Measurements from ENCODE around the gene PRIMPOL.
"Not testable (repeated sequence)": the region's sequence is repeated elsewhere in the genome, so short reads cannot be mapped to it uniquely, and the experiment has no call there.

Gene PRIMPOL, protein sequence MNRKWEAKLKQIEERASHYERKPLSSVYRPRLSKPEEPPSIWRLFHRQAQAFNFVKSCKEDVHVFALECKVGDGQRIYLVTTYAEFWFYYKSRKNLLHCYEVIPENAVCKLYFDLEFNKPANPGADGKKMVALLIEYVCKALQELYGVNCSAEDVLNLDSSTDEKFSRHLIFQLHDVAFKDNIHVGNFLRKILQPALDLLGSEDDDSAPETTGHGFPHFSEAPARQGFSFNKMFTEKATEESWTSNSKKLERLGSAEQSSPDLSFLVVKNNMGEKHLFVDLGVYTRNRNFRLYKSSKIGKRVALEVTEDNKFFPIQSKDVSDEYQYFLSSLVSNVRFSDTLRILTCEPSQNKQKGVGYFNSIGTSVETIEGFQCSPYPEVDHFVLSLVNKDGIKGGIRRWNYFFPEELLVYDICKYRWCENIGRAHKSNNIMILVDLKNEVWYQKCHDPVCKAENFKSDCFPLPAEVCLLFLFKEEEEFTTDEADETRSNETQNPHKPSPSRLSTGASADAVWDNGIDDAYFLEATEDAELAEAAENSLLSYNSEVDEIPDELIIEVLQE
- 14.5 to 19.9 (median 16.9) reads per million in 4 experiments for total RNA-seq

DNA sequence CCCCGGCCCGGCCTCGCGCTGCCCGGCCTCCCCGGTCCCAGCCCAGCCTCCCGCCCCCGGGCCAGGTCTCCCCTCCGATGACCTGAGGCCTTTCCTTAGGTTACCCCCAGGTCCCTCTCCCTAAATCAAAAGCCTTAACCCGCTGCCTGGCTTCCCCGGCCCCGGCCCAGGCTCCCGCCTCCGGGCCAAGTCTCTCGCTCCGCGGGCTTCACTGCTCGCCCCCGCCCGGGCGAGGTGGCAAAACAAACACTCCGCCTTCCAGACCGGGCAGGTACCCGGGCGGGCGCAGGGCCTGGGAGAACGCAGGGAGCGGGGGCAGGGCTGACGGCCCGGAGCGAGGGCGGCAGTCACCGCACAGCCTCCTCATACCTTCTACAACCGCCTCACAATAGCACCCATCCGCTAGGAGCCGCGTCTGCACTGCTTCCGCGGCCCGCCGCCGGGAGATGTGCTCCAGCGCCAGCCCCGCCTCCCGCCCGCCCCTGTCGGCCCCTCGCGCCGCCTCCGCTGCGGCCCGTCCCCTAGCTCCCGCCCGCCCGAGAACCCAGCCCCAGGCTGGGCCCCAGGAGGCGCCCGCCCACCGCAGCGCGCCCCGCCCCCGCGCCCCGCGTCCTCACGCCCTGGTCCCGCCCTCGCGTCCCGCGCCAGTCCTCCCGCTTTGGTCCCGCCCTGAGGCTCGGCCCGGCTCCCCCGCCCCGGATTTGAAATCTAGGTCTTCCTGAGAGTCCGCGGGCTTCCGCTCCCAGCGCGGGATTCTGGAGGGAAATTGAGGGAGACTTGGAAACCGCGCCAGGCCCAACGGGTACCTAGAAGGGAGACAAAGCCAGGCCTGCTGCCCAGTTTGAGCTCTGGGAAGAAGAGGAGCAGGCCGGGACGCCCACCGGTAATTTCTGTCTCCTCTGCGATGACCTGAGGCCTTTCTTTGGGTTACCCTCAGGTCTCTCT lies at the start of gene PRIMPOL, which contains the start of gene CASP3:
PRIMPOL (plus strand) TSS at position 713 of the 945 bp plus-strand sequence. CDS start 7,403 bp downstream, outside the sequence.
CASP3 (minus strand) TSS at position 422 of the 945 bp plus-strand sequence. CDS start 10,994 bp downstream, outside the sequence.
- peak; percentile 94 for DNase-seq

DNA sequence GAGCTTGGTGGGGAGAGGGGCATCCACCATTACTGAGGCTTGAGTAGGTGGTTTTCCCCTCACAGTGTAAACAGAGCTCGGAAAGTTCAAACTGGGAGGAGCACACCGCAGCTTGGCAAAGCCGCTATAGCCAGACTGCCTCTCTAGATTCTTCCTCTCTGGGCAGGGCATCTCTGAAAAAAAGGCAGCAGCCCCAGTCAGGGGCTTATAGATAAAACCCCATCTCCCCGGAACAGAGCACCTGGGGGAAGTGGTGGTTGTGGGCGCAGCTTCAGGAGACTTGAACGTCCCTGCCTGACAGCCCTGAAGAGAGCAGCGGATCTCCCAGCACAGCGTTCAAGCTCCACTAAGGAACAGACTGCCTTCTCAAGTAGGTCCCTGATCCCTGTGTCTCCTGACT lies 48.6 kb upstream of the PRIMPOL start:
- DNase-seq: not testable (repeated sequence)

DNA sequence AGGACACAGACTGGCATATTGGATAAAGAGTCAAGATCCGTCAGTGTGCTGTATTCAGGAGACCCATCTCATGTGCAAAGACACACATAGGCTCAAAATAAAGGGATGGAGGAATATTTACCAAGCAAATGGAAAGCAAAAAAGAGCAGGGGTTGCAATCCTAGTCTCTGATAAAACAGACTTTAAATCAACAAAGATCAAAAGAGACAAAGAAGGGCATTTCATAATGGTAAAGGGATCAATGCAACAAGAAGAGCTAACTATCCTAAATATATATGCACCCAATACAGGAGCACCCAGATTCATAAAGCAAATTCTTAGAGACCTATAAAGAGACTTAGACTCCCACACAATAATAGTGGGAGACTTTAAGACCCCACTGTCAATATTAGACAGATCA lies 46.7 kb upstream of the PRIMPOL start:
- DNase-seq: not testable (repeated sequence)

DNA sequence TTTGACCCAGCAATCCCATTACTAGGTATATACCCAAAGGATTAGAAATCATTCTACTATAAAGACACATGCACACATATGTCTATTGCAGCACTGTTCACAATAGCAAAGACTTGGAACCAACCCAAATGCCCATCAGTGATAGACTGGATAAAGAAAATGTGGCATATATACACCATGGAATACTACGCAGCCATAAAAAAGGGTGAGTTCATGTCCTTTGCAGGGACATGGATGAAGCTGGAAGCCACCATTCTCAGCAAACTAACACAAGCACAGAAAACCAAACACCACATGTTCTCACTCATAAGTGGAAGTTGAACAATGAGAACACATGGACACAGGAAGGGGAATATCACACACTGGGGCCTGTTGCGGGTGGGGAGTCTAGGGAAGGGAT lies 42.1 kb upstream of the PRIMPOL start:
- not testable (repeated sequence) for DNase-seq

DNA sequence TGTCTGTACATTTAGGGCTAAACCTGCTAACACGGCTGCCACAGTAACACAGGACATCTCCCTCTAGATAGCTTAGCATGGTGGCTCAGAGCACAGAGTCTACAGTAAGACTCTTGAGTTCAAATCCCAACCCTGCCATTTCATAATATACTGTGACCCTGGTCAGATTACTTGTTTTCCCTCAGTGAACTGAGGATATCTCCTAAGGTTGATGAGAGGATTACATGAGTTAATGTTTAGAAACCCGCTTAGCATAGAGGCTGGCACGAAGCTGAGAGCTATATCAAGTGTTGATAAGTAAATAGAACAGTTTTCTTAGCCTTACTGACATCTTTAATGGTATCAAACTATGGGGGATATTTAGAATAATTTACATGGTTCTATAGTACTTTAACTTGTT lies 37.5 kb upstream of the PRIMPOL start:
- DNase-seq: no peak

DNA sequence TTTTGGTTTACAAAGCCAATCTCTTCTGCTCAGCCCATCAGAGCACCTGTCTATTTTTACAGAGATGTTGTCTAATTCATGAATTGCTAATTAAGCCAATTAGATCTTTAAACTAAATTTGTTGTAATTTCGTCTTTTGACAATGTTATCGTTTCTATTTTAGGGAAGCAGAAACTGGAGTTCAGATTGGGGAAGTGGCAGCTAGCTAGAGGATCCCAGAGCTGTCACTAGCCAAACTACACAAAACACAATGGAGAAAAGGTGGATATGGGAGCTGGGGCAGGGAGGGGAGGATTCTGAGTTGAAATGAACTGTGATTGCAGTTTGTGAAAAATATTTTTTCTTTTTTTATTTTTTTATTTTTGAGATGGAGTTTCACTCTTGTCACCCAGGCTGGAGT lies 36.1 kb upstream of the PRIMPOL start:
- no peak for DNase-seq

DNA sequence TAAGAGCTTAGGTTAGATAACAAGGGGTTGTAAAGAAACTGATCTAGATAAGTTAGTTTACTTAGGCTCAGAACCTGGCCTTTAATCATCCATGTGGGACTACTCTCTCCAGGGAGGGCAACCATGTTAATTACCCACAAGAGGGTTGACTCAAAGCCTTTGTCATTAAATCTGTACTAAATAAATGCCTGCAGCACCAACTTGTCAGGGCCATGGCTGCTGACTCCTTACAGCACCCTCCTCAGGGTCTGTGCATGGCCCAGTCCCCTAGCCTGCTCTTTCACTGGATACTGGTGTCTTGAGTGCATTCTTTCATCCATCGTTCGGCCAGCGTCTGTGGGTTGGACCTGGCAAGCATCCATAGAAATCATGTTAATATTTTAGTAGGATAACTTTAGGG lies 35.0 kb upstream of the PRIMPOL start:
- no peak for DNase-seq

DNA sequence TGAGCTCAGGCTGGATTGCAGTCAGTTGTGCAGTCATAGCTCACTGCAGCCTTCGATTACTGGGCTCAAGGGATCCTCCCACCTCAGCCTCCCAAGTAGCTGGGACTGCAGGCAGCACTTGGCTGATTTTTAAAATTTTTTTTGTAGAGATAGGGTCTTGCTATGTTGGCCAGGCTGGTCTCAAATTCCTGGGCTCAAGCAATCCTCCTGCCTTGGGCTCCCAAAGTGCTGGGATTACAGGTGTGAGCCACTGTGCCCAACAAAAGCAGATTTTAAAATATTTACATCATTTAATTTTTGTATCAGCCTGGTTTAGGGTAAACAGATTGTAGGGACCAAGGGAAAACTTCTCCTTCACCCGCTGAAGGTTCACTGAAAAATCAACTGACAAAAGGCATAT lies 33.4 kb upstream of the PRIMPOL start:
- DNase-seq: not testable (repeated sequence)

DNA sequence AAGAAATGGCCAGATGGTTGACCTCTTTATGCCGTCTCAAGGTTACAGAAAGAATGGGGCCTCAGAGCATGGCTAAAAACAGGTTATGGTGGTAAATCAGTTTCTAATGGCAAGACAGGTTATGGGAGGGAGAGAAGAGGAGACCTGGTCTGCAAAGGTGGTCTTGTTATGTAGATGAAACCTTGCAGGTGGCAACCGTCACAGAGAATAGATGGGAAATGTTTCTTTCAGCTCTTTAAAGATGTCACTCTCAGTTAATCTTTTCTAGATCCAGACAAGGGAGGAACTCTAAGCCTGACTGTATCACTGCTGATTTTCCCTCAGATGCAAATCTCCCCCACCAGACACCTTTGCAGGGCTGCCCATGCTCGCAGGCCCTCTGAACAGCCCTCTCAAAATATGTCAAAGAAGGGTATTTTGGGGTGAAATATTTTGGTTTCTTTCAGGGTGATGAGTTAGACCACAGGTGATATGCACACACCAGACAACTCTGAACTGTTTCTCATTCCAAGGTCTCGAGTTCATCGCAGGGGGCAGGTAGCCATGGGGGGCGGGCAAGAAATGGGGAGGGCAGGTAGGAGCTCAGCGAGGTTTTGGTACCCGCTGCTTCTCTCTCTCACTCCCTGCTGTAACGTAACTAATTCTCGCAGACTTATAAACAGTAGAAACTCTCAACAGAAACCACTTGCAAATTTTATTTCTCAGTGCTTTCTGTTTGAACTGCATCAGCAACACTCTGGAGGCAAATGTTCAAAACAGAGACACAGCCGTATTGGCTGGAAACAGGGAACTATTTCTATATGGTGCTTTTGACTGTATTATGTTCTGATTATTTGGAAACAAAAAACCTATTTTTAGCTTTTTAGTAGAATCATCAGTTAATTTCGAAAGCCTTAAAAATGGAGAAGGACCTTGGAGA lies 32.6 kb upstream of the PRIMPOL start:
- no peak for DNase-seq

DNA sequence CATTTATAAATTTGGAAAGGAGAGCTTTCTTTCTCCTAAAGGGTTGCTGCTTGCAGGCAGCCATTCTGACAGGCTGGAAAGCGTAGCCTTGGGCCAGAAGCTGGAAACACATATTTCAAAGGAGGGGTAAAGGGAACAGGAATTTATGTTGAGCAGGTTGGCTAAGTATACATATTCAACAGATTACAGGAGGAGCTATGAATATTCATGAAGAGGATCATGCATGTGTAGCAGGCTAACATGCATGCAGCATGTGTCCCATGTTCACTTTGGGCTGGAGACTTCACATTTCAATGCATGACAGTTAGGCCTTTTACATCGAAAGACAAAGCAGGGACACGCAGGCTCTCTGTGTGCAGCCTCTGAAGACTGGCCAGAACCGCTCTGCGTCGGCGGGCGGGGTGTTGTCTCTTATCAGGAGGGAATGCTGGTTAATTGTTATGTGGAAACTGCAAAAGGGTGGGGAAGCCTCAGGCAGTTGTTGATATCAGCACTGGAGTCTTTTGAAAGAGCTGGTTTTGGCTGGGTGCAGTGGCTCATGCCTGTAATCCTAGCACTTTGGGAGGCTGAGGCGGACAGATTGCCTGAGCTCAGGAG lies 31.8 kb upstream of the PRIMPOL start:
- DNase-seq: no peak

DNA sequence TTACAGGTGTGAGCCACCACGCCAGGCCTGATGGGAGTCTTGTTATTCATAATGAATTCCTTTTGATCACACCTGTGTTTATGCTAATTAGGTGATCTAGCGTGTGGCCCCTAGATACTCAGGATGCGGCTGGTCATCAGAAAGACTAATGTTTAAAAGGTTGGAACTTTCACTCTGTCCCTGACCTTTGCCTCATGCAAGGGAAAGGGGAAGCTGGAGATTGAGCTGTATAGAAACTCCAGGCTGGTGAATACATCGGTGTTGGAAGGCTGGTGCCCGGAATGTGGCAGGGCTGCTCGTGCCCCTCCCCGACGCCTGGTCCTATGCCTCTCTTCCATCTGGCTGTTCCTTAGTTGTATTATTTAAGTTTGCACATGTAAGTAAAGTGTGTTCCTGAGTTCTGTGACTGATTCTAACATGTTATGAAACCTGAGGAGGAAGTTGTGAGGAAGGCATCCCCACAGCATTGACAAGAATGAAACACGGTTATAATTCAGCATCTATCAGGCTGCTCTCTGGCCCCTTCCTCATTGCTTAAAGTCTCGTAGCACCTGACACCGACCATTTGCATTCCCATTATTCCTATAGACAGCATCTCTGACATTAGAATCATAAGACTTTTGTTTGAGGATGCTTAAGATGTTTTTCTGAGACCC lies 29.2 kb upstream of the PRIMPOL start:
- no peak for DNase-seq

DNA sequence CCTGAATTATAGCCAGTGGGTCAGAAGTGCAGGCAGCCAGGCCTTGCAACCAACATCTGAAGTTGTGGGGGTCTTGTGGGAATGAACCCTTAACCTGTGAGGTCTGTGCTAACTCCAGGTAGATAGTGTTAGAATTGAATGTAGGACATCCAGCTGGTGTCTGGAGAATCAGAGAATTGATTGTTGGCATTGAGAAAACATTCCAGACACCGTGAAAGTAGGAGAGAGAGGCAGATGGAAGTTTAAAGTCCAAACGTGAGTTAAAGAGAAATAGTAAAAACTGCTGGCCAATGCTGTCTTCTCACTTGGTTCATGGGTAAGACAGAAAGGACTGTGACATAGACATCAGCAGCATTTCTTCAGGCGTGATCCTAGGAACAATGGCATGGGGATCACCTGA lies 28.0 kb upstream of the PRIMPOL start:
- no peak for DNase-seq

DNA sequence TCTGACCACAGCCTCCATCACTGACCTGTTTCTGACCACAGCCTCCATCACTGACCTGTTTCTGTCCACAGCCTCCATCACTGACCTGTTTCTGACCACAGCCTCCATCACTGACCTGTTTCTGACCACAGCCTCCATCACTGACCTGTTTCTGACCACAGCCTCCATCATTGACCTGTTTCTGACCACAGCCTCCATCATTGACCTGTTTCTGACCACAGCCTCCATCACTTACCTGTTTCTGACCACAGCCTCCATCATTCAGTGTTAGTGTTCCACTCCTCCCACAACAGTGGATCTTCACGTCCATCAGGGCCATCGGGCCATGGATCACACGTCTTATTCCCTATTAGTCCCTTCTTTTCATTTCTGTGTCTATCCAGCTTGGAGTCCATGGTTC lies 25.0 kb upstream of the PRIMPOL start:
- DNase-seq: not testable (repeated sequence)

DNA sequence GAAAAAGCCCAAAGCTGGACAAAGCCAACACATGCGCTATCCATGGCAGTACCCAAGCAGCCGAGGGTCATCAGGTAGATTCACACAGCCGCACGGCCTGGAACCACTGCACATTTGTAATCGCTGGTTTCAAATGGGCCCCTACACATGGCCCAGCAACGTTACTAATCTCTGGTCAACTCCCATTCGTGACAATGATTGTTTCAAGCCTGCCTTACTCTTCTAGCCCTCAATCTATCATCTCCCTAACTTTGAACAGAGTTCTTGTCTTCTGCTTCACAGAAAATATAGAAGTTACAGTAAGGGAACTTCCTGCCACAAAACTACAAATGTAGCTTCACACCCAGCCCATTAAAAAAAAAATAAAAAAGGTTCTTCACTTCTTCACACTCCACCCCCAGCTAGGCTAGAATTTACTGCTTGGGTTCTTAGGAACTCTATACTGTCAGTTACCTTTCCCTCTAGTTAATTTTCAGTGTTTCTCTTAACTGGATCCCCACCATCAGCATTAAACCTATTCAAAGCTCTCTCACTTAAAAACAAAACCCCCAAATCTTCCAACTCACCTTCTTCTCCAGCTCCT lies 24.5 kb upstream of the PRIMPOL start:
- no peak for DNase-seq

DNA sequence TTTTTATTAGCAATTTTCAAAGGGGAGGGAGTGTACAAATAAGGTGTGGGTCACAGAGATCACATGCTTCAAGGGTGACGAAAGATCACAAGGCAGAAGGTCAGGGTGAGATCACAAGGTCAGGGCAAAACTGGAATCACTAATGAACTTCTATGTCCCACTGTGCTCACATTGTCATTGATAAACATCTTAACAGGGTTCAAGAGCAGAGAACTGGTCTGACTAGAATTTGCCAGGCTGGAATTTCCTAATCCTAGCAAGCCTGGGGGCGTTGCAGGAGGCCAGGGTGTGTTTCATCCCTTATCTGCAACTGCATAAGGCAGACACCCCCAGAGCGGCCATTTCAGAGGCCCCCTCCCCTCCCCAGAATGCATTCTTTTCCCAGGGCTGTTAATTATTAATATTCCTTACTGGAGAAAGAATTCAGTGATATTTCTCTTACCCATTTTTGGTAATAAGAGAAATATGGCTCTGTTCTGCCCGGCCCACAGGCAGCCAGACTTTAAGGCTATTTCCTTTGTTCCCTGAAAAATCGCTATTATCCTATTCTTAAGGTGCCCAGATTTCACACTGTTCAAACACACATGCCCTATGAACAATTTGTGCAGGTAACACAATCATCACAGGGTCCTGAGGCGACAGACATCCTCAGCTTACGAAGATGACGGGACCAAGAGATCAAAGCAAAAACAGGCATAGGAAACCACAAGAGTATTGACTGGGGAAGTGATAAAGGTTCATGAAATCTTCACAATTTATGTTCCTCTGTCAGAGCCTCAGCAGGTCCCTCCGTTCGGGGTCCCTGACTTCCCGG lies 23.5 kb upstream of the PRIMPOL start:
- DNase-seq: not testable (repeated sequence)

DNA sequence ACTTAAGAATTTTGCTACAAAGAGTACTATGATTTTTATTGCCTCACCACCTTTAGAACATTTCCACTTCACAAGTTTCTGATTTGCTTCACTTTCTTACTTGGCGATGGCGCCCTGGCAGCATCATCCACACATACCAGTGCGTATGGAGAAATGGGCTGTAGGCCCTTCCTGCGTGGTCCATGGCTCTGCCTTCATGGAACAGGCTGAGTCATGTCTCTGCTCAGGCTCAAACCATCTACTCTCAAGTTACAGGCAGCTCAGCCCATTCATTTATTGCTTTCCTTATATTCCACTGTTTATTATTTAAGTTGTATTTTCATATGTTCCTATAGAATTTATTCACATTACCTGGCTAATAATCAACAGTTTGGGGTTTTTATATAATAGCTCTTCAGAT lies 21.4 kb upstream of the PRIMPOL start:
- DNase-seq: no peak

DNA sequence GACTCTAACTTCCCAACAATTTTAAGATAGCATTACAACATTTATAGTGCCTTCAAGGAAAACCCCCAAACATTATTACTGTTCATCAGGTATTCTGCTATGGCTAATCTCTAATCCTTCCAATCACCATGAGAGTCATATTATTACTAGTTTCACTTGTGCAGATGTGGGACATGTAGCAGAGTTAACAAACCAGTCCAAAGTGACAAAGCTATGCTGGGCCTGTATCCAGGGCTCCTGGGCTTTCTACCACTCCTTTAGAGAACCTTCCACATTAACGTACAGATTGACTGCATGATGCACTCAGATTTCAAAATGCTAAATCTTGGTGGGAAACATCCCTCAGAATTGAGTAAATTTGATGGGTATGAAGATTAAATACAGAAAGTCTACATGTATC lies 16.7 kb upstream of the PRIMPOL start:
- DNase-seq: no peak

DNA sequence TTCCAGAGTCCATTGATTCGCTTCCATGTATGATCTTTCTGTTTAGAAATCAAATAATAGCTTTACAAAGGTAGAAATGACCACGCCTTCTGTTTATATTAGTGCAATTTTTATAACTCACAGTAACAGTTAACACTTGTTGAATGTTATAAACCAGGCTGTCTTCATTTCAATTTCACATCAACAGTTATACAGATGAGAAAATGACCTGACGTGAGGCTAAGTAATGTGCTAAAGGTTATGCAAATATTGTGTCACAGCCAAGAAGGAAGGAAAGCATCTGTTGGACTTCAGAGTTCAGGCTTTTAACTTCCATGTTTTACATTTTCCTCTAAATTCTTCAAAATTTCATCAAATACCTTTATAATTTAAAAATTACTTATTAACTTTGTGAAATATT lies 14.2 kb upstream of the PRIMPOL start:
- DNase-seq: no peak

DNA sequence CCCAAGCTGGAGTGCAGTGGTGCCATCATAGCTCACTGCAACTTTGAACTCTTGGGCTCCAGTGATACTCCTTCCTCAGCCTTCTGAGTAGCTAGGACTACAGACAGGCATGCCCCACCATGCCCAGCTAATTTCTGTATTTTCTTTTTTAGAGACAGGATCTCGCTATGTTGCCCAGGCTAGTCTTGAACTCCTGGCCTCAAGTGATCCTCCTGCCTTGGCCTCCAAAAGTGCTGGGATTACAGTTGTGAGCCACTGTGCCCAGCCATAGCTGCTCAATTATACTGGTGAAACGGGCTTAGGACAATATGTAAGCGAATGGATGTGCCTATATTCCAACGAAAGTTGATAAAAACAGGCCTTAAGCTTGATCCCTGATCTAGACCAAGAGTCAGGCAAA lies 13.4 kb upstream of the PRIMPOL start:
- DNase-seq: no peak

DNA sequence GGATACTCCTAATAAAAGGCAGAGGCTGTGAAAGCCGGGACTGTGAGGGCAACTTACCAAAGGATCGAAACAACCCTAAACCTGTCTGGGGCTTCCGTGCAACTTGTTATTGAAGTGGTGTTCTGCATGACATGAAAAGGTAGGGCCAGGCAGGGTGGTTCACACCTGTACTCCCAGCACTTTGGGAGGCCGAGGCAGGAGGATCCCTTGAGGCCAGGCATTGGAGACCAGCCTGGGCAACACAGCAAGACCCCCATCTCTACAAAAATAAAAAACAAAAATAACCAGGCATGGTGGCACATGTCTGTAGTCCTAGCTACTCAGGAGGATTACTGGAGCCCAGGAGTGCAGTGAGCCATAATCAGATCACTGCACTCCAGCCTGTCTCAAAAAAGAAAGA lies 12.6 kb upstream of the PRIMPOL start:
- DNase-seq: no peak

Measured in effector CD8-positive, alpha-beta T cell (primary cell).